ENCODE data around the gene PRKG2.

DNA sequence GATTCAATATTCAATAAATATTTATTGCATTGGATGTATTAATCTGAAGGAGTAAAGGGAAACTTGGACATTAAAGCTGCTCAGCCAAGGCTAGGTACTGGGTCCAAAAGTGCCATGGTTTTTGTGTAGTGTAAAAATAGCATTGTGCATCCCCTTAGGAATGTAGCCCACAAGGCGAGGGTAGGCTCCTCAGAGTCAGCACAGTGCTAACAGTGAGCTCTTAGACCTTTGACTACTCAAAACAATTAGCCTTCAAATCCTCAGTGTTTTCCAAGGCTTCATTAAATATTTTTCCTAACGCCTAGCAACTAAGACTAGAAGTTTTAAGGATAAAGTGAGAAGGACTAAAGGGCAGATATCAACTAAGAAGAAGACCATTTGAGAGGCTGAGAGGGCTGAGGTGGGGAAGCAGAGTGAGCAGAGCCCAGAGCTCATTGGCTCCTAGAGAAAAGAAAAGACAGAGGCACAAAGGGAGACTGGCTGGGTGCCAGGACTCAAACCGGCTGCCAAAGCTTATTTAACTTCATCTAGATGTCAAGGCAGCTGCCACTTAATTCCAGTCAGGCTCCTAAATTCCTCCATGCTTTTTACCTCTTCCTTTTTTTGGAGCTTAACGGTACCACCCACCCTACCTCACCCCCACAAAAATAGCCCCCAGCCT lies 17.0 kb downstream of the PRKG2 start:
- TF ChIP-seq, protein P1, sequence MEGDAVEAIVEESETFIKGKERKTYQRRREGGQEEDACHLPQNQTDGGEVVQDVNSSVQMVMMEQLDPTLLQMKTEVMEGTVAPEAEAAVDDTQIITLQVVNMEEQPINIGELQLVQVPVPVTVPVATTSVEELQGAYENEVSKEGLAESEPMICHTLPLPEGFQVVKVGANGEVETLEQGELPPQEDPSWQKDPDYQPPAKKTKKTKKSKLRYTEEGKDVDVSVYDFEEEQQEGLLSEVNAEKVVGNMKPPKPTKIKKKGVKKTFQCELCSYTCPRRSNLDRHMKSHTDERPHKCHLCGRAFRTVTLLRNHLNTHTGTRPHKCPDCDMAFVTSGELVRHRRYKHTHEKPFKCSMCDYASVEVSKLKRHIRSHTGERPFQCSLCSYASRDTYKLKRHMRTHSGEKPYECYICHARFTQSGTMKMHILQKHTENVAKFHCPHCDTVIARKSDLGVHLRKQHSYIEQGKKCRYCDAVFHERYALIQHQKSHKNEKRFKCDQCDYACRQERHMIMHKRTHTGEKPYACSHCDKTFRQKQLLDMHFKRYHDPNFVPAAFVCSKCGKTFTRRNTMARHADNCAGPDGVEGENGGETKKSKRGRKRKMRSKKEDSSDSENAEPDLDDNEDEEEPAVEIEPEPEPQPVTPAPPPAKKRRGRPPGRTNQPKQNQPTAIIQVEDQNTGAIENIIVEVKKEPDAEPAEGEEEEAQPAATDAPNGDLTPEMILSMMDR (IDR thresholded peaks at IDR 0.05), result no peak
- TF ChIP-seq POLR2A (IDR thresholded peaks at IDR 0.05), result no peak
